Astrocyte (in vitro differentiated cells and primary cell): ENCODE measurements around the gene ARHGAP44. TPM values are rescaled to one million over a fixed set of nuclear protein-coding genes. Genes with fewer than 3 reads are reported as not detected.

Source experiments
- DNase-seq: peaks from one replicate; pipeline ENCODE4 v3.0.0-alpha.2; 2010; ENCODE audit warnings: low read depth
- FAIRE-seq: peaks from 2 replicates; lab custom pipeline; 2011; peaks lifted over from hg19 to GRCh38; lab: Jason Lieb, UNC
- H2AFZ ChIP-seq: 2 replicates; pipeline ENCODE4 v1.6.0; 2012; ENCODE audit warnings: low read depth, low read length, inconsistent platforms
- H3K27ac ChIP-seq: 2 replicates; pipeline ENCODE4 v1.5.1; 2011; ENCODE audit warnings: low read depth, low read length, inconsistent platforms
- H3K27me3 ChIP-seq: 2 replicates; pipeline ENCODE4 v1.6.0; 2011; ENCODE audit warnings: low read length, inconsistent platforms; ENCODE audit not compliant: insufficient read depth
- H3K36me3 ChIP-seq: 2 replicates; pipeline ENCODE4 v1.5.1; 2011; ENCODE audit warnings: low read length, inconsistent platforms; ENCODE audit not compliant: insufficient read depth
- H3K4me1 ChIP-seq: 2 replicates; pipeline ENCODE4 v1.5.1; 2011; ENCODE audit warnings: low read length, inconsistent platforms; ENCODE audit not compliant: insufficient read depth
- H3K4me2 ChIP-seq: 2 replicates; pipeline ENCODE4 v1.6.0; 2012; ENCODE audit warnings: low read length, inconsistent platforms
- H3K4me3 ChIP-seq: 2 replicates; pipeline ENCODE4 v1.5.1; 2011; ENCODE audit warnings: low read depth, mild to moderate bottlenecking, low read length, inconsistent platforms; ENCODE audit not compliant: insufficient read depth
- H3K79me2 ChIP-seq: 2 replicates; pipeline ENCODE4 v1.6.0; 2012; ENCODE audit warnings: mild to moderate bottlenecking, low read length, inconsistent platforms; ENCODE audit not compliant: insufficient read depth
- H3K9ac ChIP-seq: 2 replicates; pipeline ENCODE4 v1.6.0; 2012; ENCODE audit warnings: mild to moderate bottlenecking, low read length, inconsistent platforms
- H3K9me3 ChIP-seq: 2 replicates; pipeline ENCODE4 v1.5.1; 2012; ENCODE audit warnings: low read depth, mild to moderate bottlenecking, low read length, inconsistent platforms; ENCODE audit not compliant: insufficient read depth
- H4K20me1 ChIP-seq: 2 replicates; pipeline ENCODE4 v1.6.0; 2012; ENCODE audit warnings: low read length, inconsistent platforms; ENCODE audit not compliant: insufficient read depth
- H3K27ac Mint-ChIP-seq: one replicate; pipeline ENCODE4 v1.8.0; 2021; ENCODE audit warnings: mild to moderate bottlenecking, mixed read lengths; ENCODE audit not compliant: unreplicated experiment
- H3K27me3 Mint-ChIP-seq: one replicate; pipeline ENCODE4 v1.8.0; 2021; ENCODE audit warnings: low read depth, mixed read lengths; ENCODE audit not compliant: unreplicated experiment
- H3K36me3 Mint-ChIP-seq: one replicate; pipeline ENCODE4 v1.8.0; 2021; ENCODE audit warnings: low read depth, mixed read lengths; ENCODE audit not compliant: unreplicated experiment
- H3K4me1 Mint-ChIP-seq: one replicate; pipeline ENCODE4 v1.8.0; 2021; ENCODE audit warnings: low read depth, mixed read lengths; ENCODE audit not compliant: unreplicated experiment
- H3K4me3 Mint-ChIP-seq: one replicate; pipeline ENCODE4 v1.8.0; 2021; ENCODE audit warnings: mild to moderate bottlenecking, moderate library complexity, mixed read lengths; ENCODE audit not compliant: unreplicated experiment
- H3K9me3 Mint-ChIP-seq: one replicate; pipeline ENCODE4 v1.8.0; 2021; ENCODE audit warnings: mild to moderate bottlenecking, mixed read lengths; ENCODE audit not compliant: unreplicated experiment
- CTCF ChIP-seq: IDR thresholded peaks from 2 replicates; pipeline ENCODE4 v1.5.1; 2011; ENCODE audit warnings: low read depth, mild to moderate bottlenecking, inconsistent platforms, low read length, moderate library complexity; ENCODE audit not compliant: insufficient read depth
- EZH2 ChIP-seq: IDR thresholded peaks from 2 replicates; pipeline ENCODE4 v1.6.1; 2012; ENCODE audit warnings: mild to moderate bottlenecking, low read length, inconsistent platforms; ENCODE audit not compliant: insufficient read depth
- total RNA-seq: library from RNA; stranded (reverse); gene quantifications from 2 replicates; pipeline ENCODE4 v1.2.1, GENCODE V29; 2021

Gene ARHGAP44
- total RNA-seq, 1 donor from 2014 or later, result 3.0 TPM

- Histone ChIP-seq H3K4me3 (no peak overlapping the region), H3K36me3 (peaks cover 62% of the 10 kb centered on the region), H3K9ac (no peak overlapping the region), H3K9me3 (no peaks in the 10 kb centered on the region), H4K20me1 (peaks cover 4% of the 10 kb centered on the region), H2AFZ (no peak overlapping the region), H3K4me2 (no peak overlapping the region), H3K27ac (no peak overlapping the region), H3K27me3 (no peaks in the 10 kb centered on the region), H3K79me2 (no peaks in the 10 kb centered on the region), H3K4me1 (no peaks in the 10 kb centered on the region)
- Mint-ChIP-seq H3K9me3 (no peaks in the 10 kb centered on the region), H3K27me3 (no peaks in the 10 kb centered on the region), H3K4me3 (no peak overlapping the region), H3K36me3 (no peaks in the 10 kb centered on the region), H3K4me1 (no peaks in the 10 kb centered on the region), H3K27ac (no peak overlapping the region)
- FAIRE-seq (no peak), DNase-seq (no peak)
- no peak for TF ChIP-seq EZH2
- TF ChIP-seq CTCF, result no peak
Measured at GRCh38 chr17:12995106-12995895, 206.0 kb downstream of the ARHGAP44 start.

- no peak overlapping the region for H3K27ac Mint-ChIP-seq
- Histone ChIP-seq H3K27ac (no peak overlapping the region), H3K9me3 (no peaks in the 10 kb centered on the region), H3K4me1 (no peaks in the 10 kb centered on the region), H3K9ac (no peak overlapping the region), H4K20me1 (peaks cover 4% of the 10 kb centered on the region), H3K4me2 (no peak overlapping the region), H3K4me3 (no peak overlapping the region), H3K79me2 (no peaks in the 10 kb centered on the region), H3K36me3 (peaks cover 67% of the 10 kb centered on the region), H2AFZ (no peak overlapping the region), H3K27me3 (no peaks in the 10 kb centered on the region)
- no peaks in the 10 kb centered on the region for H3K9me3 Mint-ChIP-seq
- H3K4me1 Mint-ChIP-seq, result no peaks in the 10 kb centered on the region
- H3K4me3 Mint-ChIP-seq, result no peak overlapping the region
- TF ChIP-seq CTCF (no peak), EZH2 (no peak)
- FAIRE-seq, result no peak
- DNase-seq, result no peak
- no peaks in the 10 kb centered on the region for H3K36me3 Mint-ChIP-seq
- no peaks in the 10 kb centered on the region for H3K27me3 Mint-ChIP-seq
Measured at GRCh38 chr17:12995896-12996295, 206.6 kb downstream of the ARHGAP44 start.

DNA sequence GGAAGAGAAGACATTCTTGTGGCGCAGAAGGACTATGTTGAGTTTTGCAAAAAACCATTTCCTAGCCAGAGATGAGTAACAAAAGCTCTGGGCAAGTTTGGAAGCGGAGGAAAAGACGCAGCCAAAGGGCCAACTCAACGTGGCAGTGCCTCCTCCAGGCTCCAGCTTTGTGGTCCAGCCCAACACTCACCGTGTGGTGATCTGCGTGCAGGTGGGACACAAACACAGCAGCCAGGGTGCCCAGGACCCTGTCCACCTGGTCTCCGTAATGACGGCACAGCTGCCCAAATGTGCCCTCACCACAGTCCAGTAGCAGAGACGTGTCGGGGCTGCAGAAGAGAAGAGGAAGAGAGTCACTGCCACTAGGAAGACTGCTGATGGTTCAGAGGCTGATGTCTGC is 207.1 kb downstream of the ARHGAP44 start:
- H3K4me1 ChIP-seq, result no peaks in the 10 kb centered on the region
- no peak overlapping the region for H3K27ac ChIP-seq
- H3K79me2 ChIP-seq, result no peaks in the 10 kb centered on the region
- H4K20me1 ChIP-seq, result peaks cover 4% of the 10 kb centered on the region
- no peaks in the 10 kb centered on the region for H3K27me3 ChIP-seq
- no peak overlapping the region for H3K4me3 ChIP-seq
- no peak overlapping the region for H3K9ac ChIP-seq
- H2AFZ ChIP-seq, result no peak overlapping the region
- H3K9me3 ChIP-seq, result no peaks in the 10 kb centered on the region
- H3K4me3 Mint-ChIP-seq, result no peak overlapping the region
- no peaks in the 10 kb centered on the region for H3K4me1 Mint-ChIP-seq
- TF ChIP-seq CTCF, result no peak
- no peak for TF ChIP-seq EZH2
- H3K4me2 ChIP-seq, result no peak overlapping the region
- H3K27ac Mint-ChIP-seq, result no peak overlapping the region
- DNase-seq (no peak), FAIRE-seq (no peak)
- H3K27me3 Mint-ChIP-seq, result no peaks in the 10 kb centered on the region
- H3K9me3 Mint-ChIP-seq, result no peaks in the 10 kb centered on the region
- H3K36me3 Mint-ChIP-seq, result no peaks in the 10 kb centered on the region
- H3K36me3 ChIP-seq, result peaks cover 69% of the 10 kb centered on the region
